ENCODE measurements around the gene RBM15B. TPM values are rescaled to one million over a fixed set of nuclear protein-coding genes. Genes with fewer than 3 reads are reported as not detected.
"Not testable (repeated sequence)": the region's sequence is repeated elsewhere in the genome, so short reads cannot be mapped to it uniquely, and the experiment has no call there.

Gene RBM15B
- total RNA-seq, 1 experiment from 2014 or later: 61.1 TPM

- no peak overlapping the region for H3K18ac ChIP-seq (ENCODE audit: insufficient read length, low read depth, low read length)
- H4K20me1 ChIP-seq (ENCODE audit: control insufficient read depth, insufficient read depth, insufficient read length): no peaks in the 10 kb centered on the region
- H3K14ac ChIP-seq (ENCODE audit: insufficient read depth, low read length): no peak overlapping the region
- H2AFZ ChIP-seq (ENCODE audit: low read length): no peak overlapping the region
- no peak overlapping the region for H3K27ac ChIP-seq (ENCODE audit: insufficient read length, low read depth, low read length)
- H2AK5ac ChIP-seq (ENCODE audit: insufficient read length, low read length): no peak overlapping the region
- H3K23ac ChIP-seq (ENCODE audit: insufficient read length, low read depth, low read length): no peak overlapping the region
- H3K23me2 ChIP-seq (ENCODE audit: insufficient read length, low read depth, low read length, poor library complexity, severe bottlenecking): peaks cover 16% of the 10 kb centered on the region
- no peak overlapping the region for H3K56ac ChIP-seq (ENCODE audit: insufficient read length, low read depth, low read length)
- H2BK12ac ChIP-seq (ENCODE audit: insufficient read length, low read depth, low read length): no peak overlapping the region
- peaks cover 3% of the 10 kb centered on the region for H3K79me1 ChIP-seq (ENCODE audit: insufficient read depth, low read depth, low read length, poor library complexity, severe bottlenecking)
- peak overlapping the region in 1 of 3 experiments; percentile 2; a peak in 1 of 7 replicates for H3K27ac Mint-ChIP-seq
- H3K4me2 ChIP-seq (ENCODE audit: insufficient read depth, insufficient read length, low read length): peak overlapping the region; percentile 89
- peak overlapping the region; percentile 91 for H3K9ac ChIP-seq (ENCODE audit: extremely low read depth, insufficient read length, low read length)
- no peak overlapping the region for H4K91ac ChIP-seq (ENCODE audit: insufficient read length, low read depth, low read length)
- H3K4me1 ChIP-seq (ENCODE audit: insufficient read depth, low read length): 0 out of 2 replicates have a peak, but pooled peaks cover 6% of the 10 kb centered on the region
- H3K4me3 Mint-ChIP-seq: peak overlapping the region; percentile 95 to 98
- peaks cover 11% of the 10 kb centered on the region for H3K79me2 ChIP-seq (ENCODE audit: insufficient read depth, low read length)
- no peak overlapping the region for H4K5ac ChIP-seq (ENCODE audit: insufficient read length, low read depth, low read length)
- H3T11ph ChIP-seq (ENCODE audit: low read length): no peak overlapping the region
- H3K27me3 Mint-ChIP-seq (ENCODE audit: low read depth): peaks cover 2% of the 10 kb centered on the region; the same call in 1 of the 2 replicates
- no peak for DNase-seq
- TF ChIP-seq CTCF (conservative IDR thresholded peaks at IDR 0.05): no peak
- no peak overlapping the region for H2BK5ac ChIP-seq (ENCODE audit: insufficient read length, low read length)
- H3K4me1 Mint-ChIP-seq: peaks cover 38 to 52% of the 10 kb centered on the region in 2 experiments
- H3K27me3 ChIP-seq (ENCODE audit: insufficient read depth, low read length): no peaks in the 10 kb centered on the region
- peaks cover 32 to 51% (median 51%) of the 10 kb centered on the region in 3 experiments for H3K36me3 Mint-ChIP-seq (ENCODE audit: insufficient read depth in 1 of 3, low read depth in 3 of 3)
- no peaks in the 10 kb centered on the region; a peak in 1 of 5 replicates for H3K9me3 Mint-ChIP-seq
- H2BK20ac ChIP-seq (ENCODE audit: low read depth, low read length, poor library complexity, severe bottlenecking): no peak overlapping the region
- no peaks in the 10 kb centered on the region for H3K9me3 ChIP-seq (ENCODE audit: control insufficient read depth, low read depth, low read length)
- no peak overlapping the region for H4K8ac ChIP-seq (replicated peaks; ENCODE audit: insufficient read length, low read depth, low read length)
- no peak overlapping the region for H2BK120ac ChIP-seq (ENCODE audit: low read depth, low read length, poor library complexity, severe bottlenecking)
- H2BK15ac ChIP-seq (ENCODE audit: low read depth, low read length): no peak overlapping the region
- no CpG with 5 or more reads among the region's 5 CpGs for WGBS (ENCODE audit: extremely low coverage, insufficient read length, low lambda C conversion rate)
- H3K4ac ChIP-seq (ENCODE audit: low read depth, low read length): no peak overlapping the region
These were observed 4.2 kb upstream of the RBM15B start for GRCh38 chr3:51386852-51387229.

- H3K4ac ChIP-seq (ENCODE audit: low read depth, low read length); H4K5ac ChIP-seq (ENCODE audit: insufficient read length, low read depth, low read length); H3K9me3 ChIP-seq (ENCODE audit: control insufficient read depth, low read depth, low read length); H2BK20ac ChIP-seq (ENCODE audit: low read depth, low read length, poor library complexity, severe bottlenecking); H3K14ac ChIP-seq (ENCODE audit: insufficient read depth, low read length); H3K9ac ChIP-seq (ENCODE audit: extremely low read depth, insufficient read length, low read length); H2BK120ac ChIP-seq (ENCODE audit: low read depth, low read length, poor library complexity, severe bottlenecking); H3T11ph ChIP-seq (ENCODE audit: low read length); H3K27ac ChIP-seq (ENCODE audit: insufficient read length, low read depth, low read length); H3K27me3 Mint-ChIP-seq (ENCODE audit: low read depth); H3K23ac ChIP-seq (ENCODE audit: insufficient read length, low read depth, low read length); H2AK5ac ChIP-seq (ENCODE audit: insufficient read length, low read length); H2BK5ac ChIP-seq (ENCODE audit: insufficient read length, low read length); H2BK15ac ChIP-seq (ENCODE audit: low read depth, low read length); H3K27me3 ChIP-seq (ENCODE audit: insufficient read depth, low read length); H3K4me2 ChIP-seq (ENCODE audit: insufficient read depth, insufficient read length, low read length); H3K18ac ChIP-seq (ENCODE audit: insufficient read length, low read depth, low read length); H3K4me1 ChIP-seq (ENCODE audit: insufficient read depth, low read length); DNase-seq; H2BK12ac ChIP-seq (ENCODE audit: insufficient read length, low read depth, low read length); H4K91ac ChIP-seq (ENCODE audit: insufficient read length, low read depth, low read length); H2AFZ ChIP-seq (ENCODE audit: low read length); H3K79me1 ChIP-seq (ENCODE audit: insufficient read depth, low read depth, low read length, poor library complexity, severe bottlenecking); H3K9me3 Mint-ChIP-seq; H3K56ac ChIP-seq (ENCODE audit: insufficient read length, low read depth, low read length); H4K8ac ChIP-seq (replicated peaks; ENCODE audit: insufficient read length, low read depth, low read length); H4K20me1 ChIP-seq (ENCODE audit: control insufficient read depth, insufficient read depth, insufficient read length): not testable (repeated sequence)
- Mint-ChIP-seq H3K27ac (peak overlapping the region in 1 of 3 experiments; percentile 72; a peak in 1 of 7 replicates), H3K4me3 (peak overlapping the region; percentile 95 to 98), H3K36me3 (ENCODE audit: insufficient read depth in 1 of 3, low read depth in 3 of 3) (peaks cover 33 to 53% (median 49%) of the 10 kb centered on the region in 3 experiments), H3K4me1 (peaks cover 38 to 53% of the 10 kb centered on the region in 2 experiments)
- peaks cover 13% of the 10 kb centered on the region for H3K79me2 ChIP-seq (ENCODE audit: insufficient read depth, low read length)
- peaks cover 16% of the 10 kb centered on the region for H3K23me2 ChIP-seq (ENCODE audit: insufficient read length, low read depth, low read length, poor library complexity, severe bottlenecking)
- WGBS (ENCODE audit: extremely low coverage, insufficient read length, low lambda C conversion rate): no CpG with 5 or more reads among the region's 6 CpGs
These were observed 3.8 kb upstream of the RBM15B start for GRCh38 chr3:51387281-51387680.
